ENCODE data around the gene SHISA9.

SHISA9 gene

GRCh38 chr16:13046061-13046821 lies 144.8 kb downstream of the SHISA9 start:
- no peak overlapping the region for H3K27ac ChIP-seq (ENCODE audit: insufficient read depth in 1 of 2, low read depth in 1 of 2, low read length in 2 of 2, poor library complexity in 1 of 2, severe bottlenecking in 2 of 2)
- H3K9me3 ChIP-seq (ENCODE audit: control extremely low read depth in 1 of 5, control insufficient read depth in 4 of 5, insufficient read depth in 2 of 5, low read depth in 1 of 5, low read length in 4 of 5): peaks cover 0 to 5% (median 0%) of the 10 kb centered on the region in 5 experiments
- no peak overlapping the region for H3K4me3 ChIP-seq (ENCODE audit: control insufficient read depth in 1 of 7, extremely low read depth in 1 of 7, insufficient read depth in 4 of 7, low read depth in 2 of 7, low read length in 6 of 7)
- H3K4me1 ChIP-seq (ENCODE audit: control extremely low read depth in 1 of 4, control insufficient read depth in 4 of 4, insufficient read depth in 4 of 4, low read length in 3 of 4): no peaks in the 10 kb centered on the region
- WGBS (ENCODE audit: insufficient coverage): 93% methylated on average over 3 of the region's 3 CpGs
- POLR2A ChIA-PET: no interaction called here
- H3K36me3 ChIP-seq (ENCODE audit: control insufficient read depth in 4 of 4, insufficient read depth in 4 of 4, low read length in 3 of 4): no peaks in the 10 kb centered on the region
- no peak for DNase-seq
- H3K27me3 ChIP-seq (replicated peaks in 2 of 5; ENCODE audit: control insufficient read depth in 4 of 5, insufficient read depth in 5 of 5, low read length in 4 of 5): no peaks in the 10 kb centered on the region
- CTCF ChIA-PET: no interaction called here

GRCh38 chr16:13047276-13047675 lies 145.9 kb downstream of the SHISA9 start:
- Histone ChIP-seq H3K4me1 (ENCODE audit: control extremely low read depth in 1 of 4, control insufficient read depth in 4 of 4, insufficient read depth in 4 of 4, low read length in 3 of 4) (no peaks in the 10 kb centered on the region), H3K27ac (ENCODE audit: insufficient read depth in 1 of 2, low read depth in 1 of 2, low read length in 2 of 2, poor library complexity in 1 of 2, severe bottlenecking in 2 of 2) (no peak overlapping the region), H3K27me3 (replicated peaks in 2 of 5; ENCODE audit: control insufficient read depth in 4 of 5, insufficient read depth in 5 of 5, low read length in 4 of 5) (no peaks in the 10 kb centered on the region), H3K4me3 (ENCODE audit: control insufficient read depth in 1 of 7, extremely low read depth in 1 of 7, insufficient read depth in 4 of 7, low read depth in 2 of 7, low read length in 6 of 7) (no peak overlapping the region), H3K36me3 (ENCODE audit: control insufficient read depth in 4 of 4, insufficient read depth in 4 of 4, low read length in 3 of 4) (no peaks in the 10 kb centered on the region), H3K9me3 (ENCODE audit: control extremely low read depth in 1 of 5, control insufficient read depth in 4 of 5, insufficient read depth in 2 of 5, low read depth in 1 of 5, low read length in 4 of 5) (peaks cover 0 to 5% (median 0%) of the 10 kb centered on the region in 5 experiments)
- no peak for DNase-seq
- POLR2A ChIA-PET: no interaction called here
- no CpG with 5 or more reads among the region's 1 CpG for WGBS (ENCODE audit: insufficient coverage)
- CTCF ChIA-PET: no interaction called here

- 100% methylated on average over 1 of the region's 3 CpGs for WGBS (ENCODE audit: insufficient coverage)
- no peak overlapping the region for H3K27ac ChIP-seq (ENCODE audit: insufficient read depth in 1 of 2, low read depth in 1 of 2, low read length in 2 of 2, poor library complexity in 1 of 2, severe bottlenecking in 2 of 2)
- ChIA-PET CTCF (no interaction called here), POLR2A (no interaction called here)
- H3K4me1 ChIP-seq (ENCODE audit: control extremely low read depth in 1 of 4, control insufficient read depth in 4 of 4, insufficient read depth in 4 of 4, low read length in 3 of 4): no peaks in the 10 kb centered on the region
- no peak overlapping the region for H3K4me3 ChIP-seq (ENCODE audit: control insufficient read depth in 1 of 7, extremely low read depth in 1 of 7, insufficient read depth in 4 of 7, low read depth in 2 of 7, low read length in 6 of 7)
- H3K9me3 ChIP-seq (ENCODE audit: control extremely low read depth in 1 of 5, control insufficient read depth in 4 of 5, insufficient read depth in 2 of 5, low read depth in 1 of 5, low read length in 4 of 5): peaks cover 0 to 5% (median 0%) of the 10 kb centered on the region in 5 experiments
- no peaks in the 10 kb centered on the region for H3K27me3 ChIP-seq (replicated peaks in 2 of 5; ENCODE audit: control insufficient read depth in 4 of 5, insufficient read depth in 5 of 5, low read length in 4 of 5)
- no peak for DNase-seq
- no peaks in the 10 kb centered on the region for H3K36me3 ChIP-seq (ENCODE audit: control insufficient read depth in 4 of 4, insufficient read depth in 4 of 4, low read length in 3 of 4)
Measured at GRCh38 chr16:13049688-13050087, 148.3 kb downstream of the SHISA9 start.

GRCh38 chr16:13052431-13052830 lies 151.0 kb downstream of the SHISA9 start:
- DNase-seq: no peak
- POLR2A ChIA-PET: no interaction called here

GRCh38 chr16:13055480-13055879 lies 154.1 kb downstream of the SHISA9 start:
- Histone ChIP-seq H3K4me3 (ENCODE audit: control insufficient read depth in 1 of 7, extremely low read depth in 1 of 7, insufficient read depth in 4 of 7, low read depth in 2 of 7, low read length in 6 of 7) (no peak overlapping the region), H3K36me3 (ENCODE audit: control insufficient read depth in 4 of 4, insufficient read depth in 4 of 4, low read length in 3 of 4) (no peaks in the 10 kb centered on the region), H3K27ac (ENCODE audit: insufficient read depth in 1 of 2, low read depth in 1 of 2, low read length in 2 of 2, poor library complexity in 1 of 2, severe bottlenecking in 2 of 2) (no peak overlapping the region), H3K9me3 (ENCODE audit: control extremely low read depth in 1 of 5, control insufficient read depth in 4 of 5, insufficient read depth in 2 of 5, low read depth in 1 of 5, low read length in 4 of 5) (no peaks in the 10 kb centered on the region), H3K4me1 (ENCODE audit: control extremely low read depth in 1 of 4, control insufficient read depth in 4 of 4, insufficient read depth in 4 of 4, low read length in 3 of 4) (no peaks in the 10 kb centered on the region), H3K27me3 (replicated peaks in 2 of 5; ENCODE audit: control insufficient read depth in 4 of 5, insufficient read depth in 5 of 5, low read length in 4 of 5) (no peaks in the 10 kb centered on the region)
- POLR2A ChIA-PET: no interaction called here
- no peak for DNase-seq
- CTCF ChIA-PET: no interaction called here
- 92% methylated on average over 3 of the region's 3 CpGs for WGBS (ENCODE audit: insufficient coverage)

More at GRCh38 chr16:13052431-13052830, 151.0 kb downstream of the SHISA9 start:
- 100% methylated on average over 1 of the region's 1 CpG for WGBS (ENCODE audit: insufficient coverage)
- Histone ChIP-seq H3K27ac (ENCODE audit: insufficient read depth in 1 of 2, low read depth in 1 of 2, low read length in 2 of 2, poor library complexity in 1 of 2, severe bottlenecking in 2 of 2) (no peak overlapping the region), H3K9me3 (ENCODE audit: control extremely low read depth in 1 of 5, control insufficient read depth in 4 of 5, insufficient read depth in 2 of 5, low read depth in 1 of 5, low read length in 4 of 5) (peaks cover 0 to 5% (median 0%) of the 10 kb centered on the region in 5 experiments), H3K27me3 (replicated peaks in 2 of 5; ENCODE audit: control insufficient read depth in 4 of 5, insufficient read depth in 5 of 5, low read length in 4 of 5) (no peaks in the 10 kb centered on the region), H3K4me1 (ENCODE audit: control extremely low read depth in 1 of 4, control insufficient read depth in 4 of 4, insufficient read depth in 4 of 4, low read length in 3 of 4) (no peaks in the 10 kb centered on the region), H3K4me3 (ENCODE audit: control insufficient read depth in 1 of 7, extremely low read depth in 1 of 7, insufficient read depth in 4 of 7, low read depth in 2 of 7, low read length in 6 of 7) (no peak overlapping the region), H3K36me3 (ENCODE audit: control insufficient read depth in 4 of 4, insufficient read depth in 4 of 4, low read length in 3 of 4) (no peaks in the 10 kb centered on the region)
- CTCF ChIA-PET: no interaction called here

- no peak for DNase-seq
- no peak overlapping the region for H3K27ac ChIP-seq (ENCODE audit: insufficient read depth in 1 of 2, low read depth in 1 of 2, low read length in 2 of 2, poor library complexity in 1 of 2, severe bottlenecking in 2 of 2)
- POLR2A ChIA-PET: no interaction called here
- no peaks in the 10 kb centered on the region for H3K9me3 ChIP-seq (ENCODE audit: control extremely low read depth in 1 of 5, control insufficient read depth in 4 of 5, insufficient read depth in 2 of 5, low read depth in 1 of 5, low read length in 4 of 5)
- CTCF ChIA-PET: no interaction called here
- H3K27me3 ChIP-seq (replicated peaks in 2 of 5; ENCODE audit: control insufficient read depth in 4 of 5, insufficient read depth in 5 of 5, low read length in 4 of 5): no peaks in the 10 kb centered on the region
- no peak overlapping the region for H3K4me3 ChIP-seq (ENCODE audit: control insufficient read depth in 1 of 7, extremely low read depth in 1 of 7, insufficient read depth in 4 of 7, low read depth in 2 of 7, low read length in 6 of 7)
- H3K36me3 ChIP-seq (ENCODE audit: control insufficient read depth in 4 of 4, insufficient read depth in 4 of 4, low read length in 3 of 4): no peaks in the 10 kb centered on the region
- WGBS (ENCODE audit: insufficient coverage): 70% methylated on average over 4 of the region's 5 CpGs
- no peaks in the 10 kb centered on the region for H3K4me1 ChIP-seq (ENCODE audit: control extremely low read depth in 1 of 4, control insufficient read depth in 4 of 4, insufficient read depth in 4 of 4, low read length in 3 of 4)
Measured at GRCh38 chr16:13056607-13057006, 155.2 kb downstream of the SHISA9 start.

GRCh38 chr16:13060932-13061331 lies 159.5 kb downstream of the SHISA9 start:
- H3K27me3 ChIP-seq (replicated peaks in 2 of 5; ENCODE audit: control insufficient read depth in 4 of 5, insufficient read depth in 5 of 5, low read length in 4 of 5): no peaks in the 10 kb centered on the region
- no peaks in the 10 kb centered on the region for H3K9me3 ChIP-seq (ENCODE audit: control extremely low read depth in 1 of 5, control insufficient read depth in 4 of 5, insufficient read depth in 2 of 5, low read depth in 1 of 5, low read length in 4 of 5)
- H3K27ac ChIP-seq (ENCODE audit: insufficient read depth in 1 of 2, low read depth in 1 of 2, low read length in 2 of 2, poor library complexity in 1 of 2, severe bottlenecking in 2 of 2): no peak overlapping the region
- no peak overlapping the region for H3K4me3 ChIP-seq (ENCODE audit: control insufficient read depth in 1 of 7, extremely low read depth in 1 of 7, insufficient read depth in 4 of 7, low read depth in 2 of 7, low read length in 6 of 7)
- CTCF ChIA-PET: no interaction called here
- POLR2A ChIA-PET: no interaction called here
- no peak for DNase-seq
- H3K4me1 ChIP-seq (ENCODE audit: control extremely low read depth in 1 of 4, control insufficient read depth in 4 of 4, insufficient read depth in 4 of 4, low read length in 3 of 4): no peaks in the 10 kb centered on the region
- no peaks in the 10 kb centered on the region for H3K36me3 ChIP-seq (ENCODE audit: control insufficient read depth in 4 of 4, insufficient read depth in 4 of 4, low read length in 3 of 4)
- WGBS (ENCODE audit: insufficient coverage): 79% methylated on average over 13 of the region's 13 CpGs

Data from common myeloid progenitor, CD34-positive (primary cell).